Fibroblast of lung (primary cell): ENCODE measurements around the gene KCTD16.

ENCODE experiments used
- CTCF ChIP-seq, 2 donors: IDR thresholded peaks in 1 of 2; conservative IDR thresholded peaks in 1 of 2; 1 replicate in 1 of 2; 2 replicates in 1 of 2; pipeline ENCODE4 v1.5.1; 2011 to 2012; ENCODE audit warnings: low read length in 2 of 2, control low read depth in 1 of 2, inconsistent platforms in 1 of 2, low read depth in 1 of 2, mild to moderate bottlenecking in 1 of 2
- EZH2 ChIP-seq: IDR thresholded peaks from 2 replicates; pipeline ENCODE4 v1.5.1; 2012; ENCODE audit warnings: low read length, control low read depth, mild to moderate bottlenecking; ENCODE audit errors: missing control alignments

- no peak for TF ChIP-seq CTCF (conservative IDR thresholded peaks at IDR 0.05 in 1 of 2, IDR thresholded peaks at IDR 0.05 in 1 of 2; ENCODE audit: low read depth in 1 of 2, low read length in 2 of 2)
- no peak for TF ChIP-seq EZH2
Measured at GRCh38 chr5:144198386-144198785, 27.7 kb downstream of the KCTD16 start.
